Psoas muscle (tissue), 8 donors: ENCODE measurements around the gene STS. TPM values are rescaled to one million over a fixed set of nuclear protein-coding genes. Genes with fewer than 3 reads are reported as not detected.

ENCODE experiments used
- ATAC-seq, 4 donors: fragments of 200-7000 bp; cut with Tn5 transposase; one replicate each; pipeline ENCODE4 v1.9.1; 2020; ENCODE audit warnings: moderate library complexity in 3 of 4, mild to moderate bottlenecking in 2 of 4
- DNase-seq, 2 donors: peaks; one replicate each; pipeline ENCODE4 v3.0.0-alpha.2; 2020
- H3K27ac ChIP-seq: fragments of 200-600 bp; one replicate; pipeline ENCODE4 v1.8.0; 2022
- H3K27me3 ChIP-seq, 3 donors: fragments of 200-600 bp in 1 of 3; one replicate each; pipeline versions ENCODE4 v1.6.1 to v1.8.0; 2013 to 2022; ENCODE audit warnings: low read length in 2 of 3, mild to moderate bottlenecking in 2 of 3, moderate library complexity in 1 of 3; ENCODE audit not compliant: insufficient read depth in 3 of 3
- H3K36me3 ChIP-seq, 2 donors: fragments of 200-600 bp in 1 of 2; one replicate each; pipeline versions ENCODE4 v1.6.1 to v1.8.0; 2013 to 2022; ENCODE audit warnings: low read depth in 1 of 2, mild to moderate bottlenecking in 1 of 2, moderate library complexity in 1 of 2; ENCODE audit not compliant: insufficient read depth in 1 of 2
- H3K4me1 ChIP-seq: fragments of 200-600 bp; one replicate; pipeline ENCODE4 v1.8.0; 2022
- H3K4me3 ChIP-seq: fragments of 200-600 bp; one replicate; pipeline ENCODE4 v1.8.0; 2022; ENCODE audit warnings: mild to moderate bottlenecking
- H3K9me3 ChIP-seq: fragments of 200-600 bp; one replicate; pipeline ENCODE4 v1.8.0; 2022
- WGBS, 3 donors: extraction: QIAGEN DNeasy Blood & Tissue Kit; methylation state at CpG; one replicate each; pipeline versions ENCODE4 v1.1.6 to v1.1.7; 2013; 5-methylcytosine and 5-hydroxymethylcytosine counted together
- intact Hi-C, 2 donors: fragments of 100-400 bp; cut with DNase I; formaldehyde crosslinking; loops; one replicate each; pipeline versions ENCODE4 v1.11.0 to v1.14.2; 2022
- polyA plus RNA-seq, 3 donors: library from polyadenylated mRNA; stranded (reverse); fragments of 200-250 nt; gene quantifications; one replicate each; pipeline ENCODE4 v1.2.3, GENCODE V29; 2013
- total RNA-seq, 4 donors: library from RNA; stranded (reverse); fragmentation: NEBNext Ultra II Directional in 2 of 4; extraction: Animal tissue kit (Norgen Biotek cat#: 25700) in 2 of 4; gene quantifications; one replicate each; pipeline versions ENCODE4 v1.2.1 to v1.2.4, GENCODE V29; 2021 to 2023
- TF ChIP-seq, protein P1 (sequence below): fragments of 200-600 bp; IDR thresholded peaks from one replicate; pipeline ENCODE4 v1.8.0; 2022; ENCODE audit warnings: antibody characterized with exemption
- donor health status: healthy with polysubstance abuse.
- donor health status: DM: no; HTN: no; CAD: no; lungs with moderate emphysema.
- donor health status: Bipolar disorder and iron deficiency.
- donor health status: healthy.
- donor health status: DM: yes; HTN: yes; CAD: no.
- donor health status: DM: no; HTN: no; CAD: no.
- donor health status: DM: no; HTN: no; CAD: no.
- donor health status: DM: yes; HTN: yes; CAD: no.

The STS gene
- total and polyA plus RNA-seq, 7 donors: 2.3 to 14.3 (median 4.6) TPM

DNA sequence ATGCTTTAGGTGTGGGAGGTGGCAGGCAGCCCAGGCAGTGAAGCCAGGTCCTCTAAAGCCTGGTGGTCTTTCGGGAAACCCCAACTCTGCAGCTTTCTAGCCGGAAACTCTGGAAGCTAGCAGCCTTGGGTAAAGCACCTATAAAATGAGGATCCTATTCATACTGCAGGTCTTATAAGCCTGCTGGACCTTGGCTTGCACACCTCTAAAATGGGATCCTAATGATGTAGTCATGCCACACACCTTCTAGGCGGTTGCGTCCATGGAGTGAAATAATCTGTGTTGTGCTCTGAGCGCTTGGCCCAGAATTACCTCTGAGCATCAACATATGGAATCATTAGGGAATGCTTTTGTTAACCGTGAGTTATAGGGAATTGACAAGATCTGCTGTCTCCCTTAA, 36.0 kb upstream of the STS start:
- no peaks in the 10 kb centered on the region for H3K36me3 ChIP-seq
- H3K27ac ChIP-seq: no peak overlapping the region
- no peaks in the 10 kb centered on the region for H3K27me3 ChIP-seq
- peaks cover 23% of the 10 kb centered on the region for H3K4me1 ChIP-seq
- TF ChIP-seq, protein P1, sequence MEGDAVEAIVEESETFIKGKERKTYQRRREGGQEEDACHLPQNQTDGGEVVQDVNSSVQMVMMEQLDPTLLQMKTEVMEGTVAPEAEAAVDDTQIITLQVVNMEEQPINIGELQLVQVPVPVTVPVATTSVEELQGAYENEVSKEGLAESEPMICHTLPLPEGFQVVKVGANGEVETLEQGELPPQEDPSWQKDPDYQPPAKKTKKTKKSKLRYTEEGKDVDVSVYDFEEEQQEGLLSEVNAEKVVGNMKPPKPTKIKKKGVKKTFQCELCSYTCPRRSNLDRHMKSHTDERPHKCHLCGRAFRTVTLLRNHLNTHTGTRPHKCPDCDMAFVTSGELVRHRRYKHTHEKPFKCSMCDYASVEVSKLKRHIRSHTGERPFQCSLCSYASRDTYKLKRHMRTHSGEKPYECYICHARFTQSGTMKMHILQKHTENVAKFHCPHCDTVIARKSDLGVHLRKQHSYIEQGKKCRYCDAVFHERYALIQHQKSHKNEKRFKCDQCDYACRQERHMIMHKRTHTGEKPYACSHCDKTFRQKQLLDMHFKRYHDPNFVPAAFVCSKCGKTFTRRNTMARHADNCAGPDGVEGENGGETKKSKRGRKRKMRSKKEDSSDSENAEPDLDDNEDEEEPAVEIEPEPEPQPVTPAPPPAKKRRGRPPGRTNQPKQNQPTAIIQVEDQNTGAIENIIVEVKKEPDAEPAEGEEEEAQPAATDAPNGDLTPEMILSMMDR: no peak
- no peak overlapping the region for H3K4me3 ChIP-seq
- ATAC-seq (no peak), DNase-seq (no peak)
- WGBS, 3 donors: 96 to 98% (median 97%) methylated on average over 6 of the region's 6 CpGs
- no peaks in the 10 kb centered on the region for H3K9me3 ChIP-seq
- intact Hi-C loops: no loop called here

GRCh38 chrX:7112071-7112470, 35.4 kb upstream of the STS start:
- WGBS, 3 donors: 94 to 99% (median 96%) methylated on average over 7 of the region's 7 CpGs
- Histone ChIP-seq H3K27ac (no peak overlapping the region), H3K4me1 (peaks cover 28% of the 10 kb centered on the region), H3K9me3 (no peaks in the 10 kb centered on the region), H3K27me3 (no peaks in the 10 kb centered on the region), H3K4me3 (no peak overlapping the region), H3K36me3 (no peaks in the 10 kb centered on the region)
- DNase-seq (no peak), ATAC-seq (no peak)
- intact Hi-C loops: no loop called here
- TF ChIP-seq, protein P1: no peak

GRCh38 chrX:7115557-7115956, 32.0 kb upstream of the STS start:
- H3K9me3 ChIP-seq: no peaks in the 10 kb centered on the region
- no peaks in the 10 kb centered on the region for H3K36me3 ChIP-seq
- H3K4me3 ChIP-seq: no peak overlapping the region
- no peaks in the 10 kb centered on the region for H3K27me3 ChIP-seq
- ATAC-seq: peak; percentile 88 to 96 (median 88)
- intact Hi-C loops: no loop called here
- WGBS, 3 donors: 20 to 32% (median 30%) methylated on average over 6 of the region's 6 CpGs
- DNase-seq: no peak
- H3K27ac ChIP-seq: peak overlapping the region; percentile 21
- peaks cover 43% of the 10 kb centered on the region for H3K4me1 ChIP-seq
- TF ChIP-seq, protein P1: no peak

GRCh38 chrX:7116081-7116480, 31.4 kb upstream of the STS start:
- H3K4me1 ChIP-seq: peaks cover 48% of the 10 kb centered on the region
- no peaks in the 10 kb centered on the region for H3K27me3 ChIP-seq
- intact Hi-C loops: no loop called here
- peak overlapping the region; percentile 21 for H3K27ac ChIP-seq
- TF ChIP-seq, protein P1: no peak
- H3K36me3 ChIP-seq: no peaks in the 10 kb centered on the region
- no peak overlapping the region for H3K4me3 ChIP-seq
- no peak for DNase-seq
- 81 to 83% (median 83%) methylated on average over 1 to 3 of the region's 3 CpGs for WGBS, 3 donors
- H3K9me3 ChIP-seq: no peaks in the 10 kb centered on the region
- peak in 2 of 4 donors; percentile 7 to 11 for ATAC-seq

DNA sequence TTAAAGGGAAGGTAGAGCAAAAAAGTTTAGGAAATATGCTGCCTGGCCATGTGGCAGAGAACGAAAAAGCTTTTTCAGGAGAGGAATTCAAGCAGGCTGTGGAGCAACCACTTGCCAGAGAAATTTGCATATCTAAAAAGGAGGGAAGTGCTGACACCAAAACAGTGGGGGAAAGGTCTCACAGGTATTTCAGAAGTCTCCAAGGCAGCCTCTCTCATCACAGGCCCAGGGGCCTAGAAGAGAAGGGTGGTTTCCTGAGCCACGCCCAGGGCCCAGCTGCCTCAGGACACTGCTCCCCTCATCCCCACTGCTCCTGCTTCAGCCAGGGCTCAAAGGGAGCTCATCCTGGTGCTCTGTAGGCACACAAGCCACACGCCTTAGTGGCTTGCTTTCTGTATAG, 29.9 kb upstream of the STS start:
- Histone ChIP-seq H3K36me3 (no peaks in the 10 kb centered on the region), H3K4me3 (no peak overlapping the region), H3K27me3 (no peaks in the 10 kb centered on the region), H3K9me3 (no peaks in the 10 kb centered on the region), H3K4me1 (peaks cover 59% of the 10 kb centered on the region), H3K27ac (peak overlapping the region; percentile 9)
- WGBS, 3 donors: 81 to 87% (median 86%) methylated on average over 3 of the region's 3 CpGs
- ATAC-seq (no peak), DNase-seq (no peak)
- TF ChIP-seq, protein P1: no peak
- intact Hi-C loops: no loop called here
